HG02973 (cell line): Measurements from ENCODE around the gene SSC5D.
"Not testable (repeated sequence)": the region's sequence is repeated elsewhere in the genome, so short reads cannot be mapped to it uniquely, and the experiment has no call there.

Experiments
- ATAC-seq: cut with Tn5 transposase; IDR thresholded peaks from one replicate; pipeline ENCODE4 v1.9.1; 2021; ENCODE audit warnings: moderate library complexity; ENCODE audit not compliant: unreplicated experiment

Gene SSC5D

GRCh38 chr19:55487924-55488687, at the start of gene SSC5D:
Gene SSC5D, plus strand, starts transcription at chr19:55488436. Its CDS starts 154 bp downstream, at chr19:55488590.
- ATAC-seq: no peak

DNA sequence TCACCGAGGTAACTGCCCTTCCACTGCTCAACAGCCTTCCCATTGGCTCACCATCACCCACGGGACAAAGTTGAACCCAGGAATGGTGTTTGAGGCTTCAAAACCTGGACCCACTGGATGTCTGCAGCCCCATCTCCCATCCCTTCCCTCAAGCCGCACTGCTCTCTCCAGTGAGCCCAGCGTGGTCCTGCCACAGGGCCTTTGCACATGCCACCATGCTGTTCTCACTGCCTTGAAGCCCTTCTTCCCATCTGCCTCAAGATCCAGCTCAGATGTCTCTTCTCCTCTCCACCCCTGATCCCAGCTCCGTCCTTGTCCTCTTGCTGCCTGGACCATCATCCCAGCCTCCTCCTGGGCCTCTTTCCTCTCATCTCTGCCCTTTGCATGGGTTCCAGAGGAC, 49.2 kb upstream of the SSC5D start:
- no peak for ATAC-seq

DNA sequence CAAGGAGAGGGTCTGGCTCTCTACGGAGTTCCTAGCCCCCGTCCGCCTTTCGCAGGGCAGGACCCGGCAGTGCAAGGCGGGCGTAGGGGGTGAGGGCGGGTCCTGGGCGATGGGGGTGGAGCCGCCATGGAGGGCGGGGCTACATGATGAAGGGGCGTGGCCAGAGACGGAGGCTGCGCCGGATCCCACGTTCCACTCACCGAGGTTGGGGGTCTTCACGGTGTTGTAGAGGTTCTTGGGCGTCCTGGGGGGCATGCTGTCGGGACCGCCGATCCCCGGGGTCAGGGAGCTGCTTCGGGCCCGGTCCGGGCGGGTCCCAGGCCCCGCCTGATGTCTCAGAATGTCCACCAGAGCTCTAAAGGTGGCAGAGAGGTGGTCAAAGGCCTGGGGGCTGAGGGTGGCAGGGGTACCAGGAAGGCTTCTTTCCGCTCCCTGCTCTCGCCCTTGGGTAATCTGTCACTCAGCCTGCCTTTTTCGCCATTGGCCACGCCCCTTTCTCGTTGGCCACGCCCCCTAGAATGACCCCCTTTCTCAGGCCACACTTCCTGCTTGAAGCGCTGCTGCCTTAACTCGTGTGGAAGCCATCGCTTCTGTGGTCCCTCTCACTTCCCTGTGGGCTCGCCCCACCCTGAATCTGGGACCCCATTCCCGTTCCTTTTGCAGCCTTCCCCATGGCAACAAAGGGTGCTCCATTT, 47.7 kb upstream of the SSC5D start:
- ATAC-seq: no peak

GRCh38 chr19:55441319-55441691, 46.9 kb upstream of the SSC5D start:
- no peak for ATAC-seq

DNA sequence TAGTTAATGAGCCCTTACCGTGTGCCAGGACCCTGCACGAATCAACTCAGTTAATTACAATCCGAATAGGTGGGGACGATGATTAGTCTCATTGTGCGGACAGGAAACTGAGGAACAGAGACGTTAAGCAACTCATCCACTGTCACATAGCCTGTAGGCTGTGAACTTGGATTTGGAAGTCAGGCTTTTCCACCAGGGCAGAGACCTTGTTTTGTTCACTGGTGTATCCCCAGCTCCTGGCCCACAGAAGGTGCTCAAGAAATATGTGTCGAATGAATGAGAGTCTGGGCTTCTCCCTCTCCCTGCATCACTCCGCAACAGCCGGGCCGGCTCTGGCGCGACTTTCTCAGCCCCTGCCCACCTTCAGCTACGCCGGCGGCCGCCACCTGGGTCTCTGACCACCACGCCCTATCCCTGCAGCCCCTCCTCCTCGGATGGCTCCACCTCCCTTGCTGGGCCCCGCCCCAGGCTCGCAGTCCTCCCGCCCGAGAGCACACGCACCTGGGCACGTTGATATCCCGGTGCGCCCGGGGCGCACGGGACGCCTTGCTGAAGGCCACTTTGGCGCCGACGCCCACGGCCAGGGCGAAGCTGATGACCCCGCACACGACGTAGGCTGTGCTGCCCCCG, 46.4 kb upstream of the SSC5D start:
- no peak for ATAC-seq

GRCh38 chr19:55442372-55442961, 45.8 kb upstream of the SSC5D start:
- no peak for ATAC-seq

DNA sequence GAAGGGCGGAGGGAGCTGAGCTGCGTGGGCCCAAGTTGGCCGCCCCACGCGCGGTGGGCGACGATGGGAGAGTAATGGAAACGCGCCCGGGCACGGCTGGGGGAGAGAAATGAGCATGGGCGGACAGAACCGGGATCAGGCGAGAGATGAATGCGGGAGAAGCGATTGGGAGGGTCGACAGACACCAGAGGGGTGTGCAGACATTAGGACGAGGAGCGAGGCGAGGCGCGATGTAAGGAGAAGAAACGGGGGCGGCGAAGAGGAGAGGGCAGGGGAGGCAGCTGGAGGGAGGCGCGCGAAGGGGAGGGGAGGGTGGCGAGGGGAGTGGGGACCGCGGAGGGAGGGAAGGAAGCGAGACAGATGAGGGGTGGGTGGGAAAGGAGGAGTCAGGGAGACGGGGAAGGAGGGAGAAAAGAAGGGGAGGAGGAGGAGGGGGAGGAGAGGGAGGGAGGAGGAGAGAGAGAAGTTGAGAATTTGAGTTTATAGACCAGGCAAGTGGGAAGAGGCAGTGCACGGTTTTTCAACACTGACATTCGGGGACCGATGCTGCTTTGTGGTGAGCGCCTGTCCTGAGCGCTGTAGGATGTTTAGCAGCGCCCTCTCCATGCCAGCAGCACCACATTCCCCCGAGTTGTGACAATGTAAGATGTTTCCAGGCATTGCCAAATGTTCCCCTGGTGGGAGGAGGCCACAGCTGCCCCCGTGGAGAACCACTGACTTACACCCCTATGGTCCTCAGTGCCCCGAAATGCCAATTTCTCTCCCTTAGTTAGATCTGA, 45.0 kb upstream of the SSC5D start, which contains the start of gene SHISA7:
TSS of gene SHISA7 (minus strand) at position 256 of the 779 bp plus-strand sequence. CDS start 437 bp downstream, outside the sequence.
- no peak for ATAC-seq

DNA sequence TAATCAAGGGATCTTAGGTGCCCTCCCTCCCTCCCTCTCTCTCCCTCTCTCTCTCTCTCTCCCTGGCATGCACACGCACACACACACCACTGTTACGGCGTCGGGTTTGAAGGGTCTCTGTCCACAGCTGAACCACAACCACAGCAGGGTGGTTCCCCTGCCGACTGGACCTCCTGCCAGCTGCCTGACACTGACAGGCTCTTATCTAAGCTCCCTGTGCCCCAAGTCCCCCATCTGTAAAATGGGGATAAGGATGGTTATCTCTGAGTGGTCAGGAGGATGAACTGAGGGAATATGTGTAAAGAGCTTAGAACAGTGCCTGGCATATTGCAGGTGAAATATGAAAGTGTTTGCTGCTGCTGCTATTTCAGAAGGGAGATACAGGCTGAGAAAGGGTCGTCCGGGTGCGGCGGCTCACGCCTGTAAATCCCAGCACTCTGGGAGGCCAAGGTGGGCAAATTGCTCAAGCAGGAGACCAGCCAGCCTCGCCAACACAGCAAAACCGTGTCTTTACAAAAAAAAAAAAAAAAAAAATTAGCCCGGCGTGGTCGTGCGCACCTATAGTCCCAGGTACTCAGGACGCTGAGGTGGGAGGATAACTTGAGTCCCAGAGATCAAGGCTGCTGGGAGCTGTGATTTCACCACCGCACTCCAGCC, 44.3 kb upstream of the SSC5D start:
- no peak for ATAC-seq

DNA sequence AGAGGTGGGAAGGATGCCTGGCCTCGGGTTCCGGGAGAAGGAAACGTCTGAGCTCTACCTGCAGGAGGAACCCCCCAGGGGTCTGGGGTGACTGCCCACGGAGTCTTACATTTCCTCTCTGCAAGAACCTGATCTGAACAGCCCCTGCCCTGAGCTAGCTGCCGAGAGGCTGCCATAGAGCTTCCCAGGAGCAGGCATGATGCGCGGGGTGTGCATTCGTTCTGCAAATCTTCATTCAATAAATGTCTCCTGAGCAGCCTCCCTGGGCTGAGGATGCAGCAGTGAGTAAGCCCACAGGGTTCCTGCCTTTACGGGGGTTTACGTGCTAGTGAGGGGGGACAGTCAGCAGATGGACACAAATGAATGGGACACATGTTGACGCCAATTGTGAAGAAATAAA, 43.6 kb upstream of the SSC5D start:
- no peak for ATAC-seq

DNA sequence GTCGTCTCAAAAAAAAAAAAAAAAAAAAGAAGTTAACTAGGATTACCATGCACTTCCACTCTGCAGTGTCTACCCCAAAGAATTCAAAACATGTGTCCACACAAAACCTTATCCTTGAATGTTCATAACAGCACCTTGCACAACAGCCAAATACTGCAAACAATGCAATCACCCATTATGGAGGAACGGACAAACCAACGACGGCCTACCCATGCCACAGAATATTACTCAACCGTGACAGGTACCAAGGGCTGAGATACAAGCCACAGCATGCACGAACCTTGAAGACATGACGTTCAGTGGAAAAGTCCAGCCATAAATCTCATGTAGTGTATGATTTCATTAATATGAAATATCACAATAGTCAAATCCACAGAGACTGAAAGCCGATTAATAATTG, 42.2 kb upstream of the SSC5D start:
- no peak for ATAC-seq

DNA sequence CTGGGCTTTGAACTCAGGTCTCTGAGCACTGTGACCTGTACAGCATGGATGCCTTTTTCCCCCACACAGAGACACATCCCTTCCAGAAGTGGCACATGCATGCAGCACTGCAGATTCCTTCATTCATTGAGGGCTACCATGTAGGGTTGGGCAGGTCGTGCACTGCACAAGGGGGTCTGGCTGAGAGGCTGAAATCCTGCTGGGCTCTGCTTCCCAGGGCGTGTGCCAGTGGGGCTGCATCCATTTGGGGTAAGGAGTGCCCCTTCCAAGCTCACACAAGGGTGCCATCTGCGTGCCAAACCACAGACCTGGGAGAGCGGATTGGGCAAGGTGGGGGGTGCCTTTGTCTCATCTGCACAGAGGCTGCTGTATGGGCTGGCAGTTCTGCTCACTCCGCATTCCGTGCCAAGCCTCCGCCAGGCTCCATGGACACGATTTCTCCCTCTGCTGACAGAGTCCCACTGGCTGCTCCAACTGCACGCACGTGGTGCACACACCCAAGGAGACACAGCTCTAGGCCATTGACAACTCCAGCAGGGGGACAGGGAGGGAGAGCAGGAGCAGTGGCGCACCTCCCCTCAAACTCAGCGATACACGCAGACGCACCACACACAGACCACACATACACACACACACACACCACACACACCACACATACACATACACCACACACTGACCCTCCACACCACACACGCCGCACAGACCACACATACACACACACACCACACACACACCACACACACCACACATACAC, 40.6 kb upstream of the SSC5D start:
- no peak for ATAC-seq

DNA sequence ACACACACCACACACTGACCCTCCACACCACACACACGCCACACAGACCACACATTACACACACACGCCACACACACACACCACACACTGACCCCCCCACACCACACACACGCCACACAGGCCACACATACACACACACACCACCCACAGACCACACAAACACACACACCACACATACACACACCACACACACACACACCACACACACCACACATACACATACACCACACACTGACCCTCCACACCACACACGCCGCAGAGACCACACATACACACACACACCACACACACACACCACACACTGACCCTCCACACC, 40.1 kb upstream of the SSC5D start:
- ATAC-seq: not testable (repeated sequence)

- no peak for ATAC-seq
Measured at GRCh38 chr19:55449469-55449868, 38.8 kb upstream of the SSC5D start.

- no peak for ATAC-seq
Measured at GRCh38 chr19:55451163-55451964, 36.9 kb upstream of the SSC5D start.

DNA sequence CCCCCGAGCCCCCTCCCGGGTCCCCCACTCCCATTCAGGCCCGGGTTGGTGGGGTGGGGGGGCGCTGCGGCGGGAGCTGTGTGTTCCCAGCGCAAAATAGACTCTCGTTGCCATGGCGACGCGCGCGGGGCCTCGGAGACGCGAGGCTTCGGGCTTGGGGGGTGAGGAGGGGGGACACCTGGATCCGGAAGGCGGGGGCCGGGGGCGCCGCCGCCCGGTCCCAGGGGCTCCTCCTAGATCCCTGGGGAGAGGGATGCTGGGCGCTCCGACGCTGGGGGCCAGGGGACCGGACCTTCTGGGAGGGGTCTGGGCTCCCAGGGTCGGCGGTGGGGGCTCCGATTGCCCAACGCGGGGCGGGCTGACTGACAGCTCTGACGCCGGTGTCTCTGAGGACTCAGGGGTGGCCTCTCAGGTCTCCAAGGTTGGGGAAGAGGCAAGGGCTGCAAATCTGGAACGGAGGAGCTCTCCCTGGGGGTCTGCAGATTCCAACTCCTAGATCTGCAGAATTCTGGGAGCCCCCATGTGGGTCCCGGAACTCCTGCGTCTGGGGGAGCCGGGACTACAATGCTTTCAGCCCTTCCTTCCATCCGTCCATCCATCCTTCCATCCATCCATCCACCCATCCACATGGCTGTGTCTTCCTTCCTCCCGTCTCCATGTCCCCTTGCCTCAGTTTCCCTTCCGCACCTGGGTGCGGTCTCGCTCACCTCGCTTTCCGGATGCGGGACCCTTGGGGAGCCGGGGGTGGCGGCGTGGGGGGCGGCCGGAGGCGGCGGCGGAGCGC, 36.1 kb upstream of the SSC5D start:
- ATAC-seq: no peak

GRCh38 chr19:55452749-55453346, 35.4 kb upstream of the SSC5D start:
- ATAC-seq: no peak

- no peak for ATAC-seq
Measured at GRCh38 chr19:55453511-55454260, 34.5 kb upstream of the SSC5D start.
